Chondrocyte (in vitro differentiated cells): ENCODE measurements around the gene CRYBB2. TPM values are rescaled to one million over a fixed set of nuclear protein-coding genes. Genes with fewer than 3 reads are reported as not detected.
"Not testable (repeated sequence)": the region's sequence is repeated elsewhere in the genome, so short reads cannot be mapped to it uniquely, and the experiment has no call there.

Experiments used
- DNase-seq: peaks from one replicate; pipeline ENCODE4 v3.0.0; 2021; ENCODE audit warnings: mixed read lengths, low spot score
- H3K27ac Mint-ChIP-seq: one replicate; pipeline ENCODE4 v1.8.0; 2021; ENCODE audit warnings: mild to moderate bottlenecking, moderate library complexity, mixed read lengths; ENCODE audit not compliant: unreplicated experiment
- H3K27me3 Mint-ChIP-seq: 2 replicates; pipeline ENCODE4 v1.8.0; 2021; ENCODE audit warnings: low read depth, mixed read lengths
- H3K36me3 Mint-ChIP-seq: 2 replicates; pipeline ENCODE4 v1.8.0; 2021; ENCODE audit warnings: low read depth, mixed read lengths
- H3K4me1 Mint-ChIP-seq: 2 replicates; pipeline ENCODE4 v1.8.0; 2021; ENCODE audit warnings: low read depth, mild to moderate bottlenecking, mixed read lengths
- H3K4me3 Mint-ChIP-seq: one replicate; pipeline ENCODE4 v1.8.0; 2021; ENCODE audit warnings: mild to moderate bottlenecking, moderate library complexity, mixed read lengths; ENCODE audit not compliant: unreplicated experiment
- H3K9me3 Mint-ChIP-seq: 2 replicates; pipeline ENCODE4 v1.8.0; 2021; ENCODE audit warnings: low read depth, mixed read lengths
- total RNA-seq: library from RNA; stranded (reverse); gene quantifications from 3 replicates; pipeline ENCODE4 v1.2.1, GENCODE V29; 2021
- TF ChIP-seq, protein P1 (sequence below): fragments of 200-600 bp; sonication (generic); IDR thresholded peaks from 2 replicates; pipeline ENCODE4 v1.5.0; 2021; ENCODE audit warnings: antibody characterized with exemption, mild to moderate bottlenecking, moderate library complexity

The CRYBB2 gene
- total RNA-seq, 1 donor from 2014 or later: not detected

DNA sequence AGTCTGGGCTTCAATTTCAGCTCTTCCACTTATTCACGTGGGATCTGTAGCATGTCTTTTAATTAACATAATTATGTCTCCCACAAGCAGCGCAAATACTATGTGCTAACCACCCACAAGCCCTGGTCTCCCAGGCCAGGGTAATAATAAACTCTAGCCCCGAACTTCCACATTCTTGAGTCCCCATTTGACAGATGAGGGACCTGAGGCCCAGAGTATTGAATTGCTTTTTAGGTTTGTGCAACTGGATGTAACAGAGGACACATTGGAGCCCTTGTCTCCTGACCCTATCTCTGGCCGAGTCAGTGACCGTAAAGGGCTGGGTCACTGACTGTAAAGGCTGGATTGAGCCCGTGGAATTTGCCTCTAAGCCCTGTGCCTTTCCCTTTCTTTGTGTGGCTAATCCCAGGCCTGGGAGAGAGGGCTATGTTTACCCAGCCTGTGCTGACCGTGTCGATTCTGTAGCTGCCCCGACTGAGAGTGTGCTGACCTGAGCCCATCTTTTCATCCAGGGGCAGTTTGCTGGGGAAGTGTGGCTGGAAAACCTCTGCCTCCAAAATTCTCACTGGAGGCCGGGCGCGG is 3.9 kb downstream of the CRYBB2 start:
- H3K27me3 Mint-ChIP-seq: peaks cover 59% of the 10 kb centered on the region
- H3K9me3 Mint-ChIP-seq: no peaks in the 10 kb centered on the region
- no peak for DNase-seq
- H3K36me3 Mint-ChIP-seq: no peaks in the 10 kb centered on the region
- no peak overlapping the region for H3K4me3 Mint-ChIP-seq
- no peak overlapping the region for H3K27ac Mint-ChIP-seq
- no peaks in the 10 kb centered on the region for H3K4me1 Mint-ChIP-seq
- TF ChIP-seq, protein P1, sequence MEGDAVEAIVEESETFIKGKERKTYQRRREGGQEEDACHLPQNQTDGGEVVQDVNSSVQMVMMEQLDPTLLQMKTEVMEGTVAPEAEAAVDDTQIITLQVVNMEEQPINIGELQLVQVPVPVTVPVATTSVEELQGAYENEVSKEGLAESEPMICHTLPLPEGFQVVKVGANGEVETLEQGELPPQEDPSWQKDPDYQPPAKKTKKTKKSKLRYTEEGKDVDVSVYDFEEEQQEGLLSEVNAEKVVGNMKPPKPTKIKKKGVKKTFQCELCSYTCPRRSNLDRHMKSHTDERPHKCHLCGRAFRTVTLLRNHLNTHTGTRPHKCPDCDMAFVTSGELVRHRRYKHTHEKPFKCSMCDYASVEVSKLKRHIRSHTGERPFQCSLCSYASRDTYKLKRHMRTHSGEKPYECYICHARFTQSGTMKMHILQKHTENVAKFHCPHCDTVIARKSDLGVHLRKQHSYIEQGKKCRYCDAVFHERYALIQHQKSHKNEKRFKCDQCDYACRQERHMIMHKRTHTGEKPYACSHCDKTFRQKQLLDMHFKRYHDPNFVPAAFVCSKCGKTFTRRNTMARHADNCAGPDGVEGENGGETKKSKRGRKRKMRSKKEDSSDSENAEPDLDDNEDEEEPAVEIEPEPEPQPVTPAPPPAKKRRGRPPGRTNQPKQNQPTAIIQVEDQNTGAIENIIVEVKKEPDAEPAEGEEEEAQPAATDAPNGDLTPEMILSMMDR: no peak

DNA sequence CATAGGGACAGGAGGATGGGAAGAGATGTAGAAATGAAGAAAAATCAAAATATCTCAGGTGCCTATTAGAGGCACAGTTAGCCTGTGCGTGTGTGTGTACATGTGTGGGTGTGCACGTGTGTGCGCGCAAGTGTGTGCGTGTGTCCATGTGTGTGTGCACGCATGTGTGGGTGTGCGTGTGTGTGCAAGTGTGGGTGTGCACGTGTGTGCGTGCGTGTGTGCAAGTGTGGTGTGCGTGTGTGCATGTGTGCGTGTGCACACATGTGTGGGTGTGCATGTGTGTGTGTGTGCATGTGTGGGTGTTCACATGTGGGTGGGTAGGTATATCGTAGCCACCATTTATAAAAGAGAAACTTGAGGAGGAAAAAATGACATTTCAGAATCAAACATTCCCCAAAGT is 9.4 kb downstream of the CRYBB2 start:
- no peaks in the 10 kb centered on the region for H3K4me1 Mint-ChIP-seq
- H3K27me3 Mint-ChIP-seq: peaks cover 36% of the 10 kb centered on the region
- H3K27ac Mint-ChIP-seq: no peak overlapping the region
- H3K36me3 Mint-ChIP-seq: peaks cover 2% of the 10 kb centered on the region
- TF ChIP-seq, protein P1: no peak
- no peaks in the 10 kb centered on the region for H3K9me3 Mint-ChIP-seq
- no peak for DNase-seq
- H3K4me3 Mint-ChIP-seq: no peak overlapping the region

DNA sequence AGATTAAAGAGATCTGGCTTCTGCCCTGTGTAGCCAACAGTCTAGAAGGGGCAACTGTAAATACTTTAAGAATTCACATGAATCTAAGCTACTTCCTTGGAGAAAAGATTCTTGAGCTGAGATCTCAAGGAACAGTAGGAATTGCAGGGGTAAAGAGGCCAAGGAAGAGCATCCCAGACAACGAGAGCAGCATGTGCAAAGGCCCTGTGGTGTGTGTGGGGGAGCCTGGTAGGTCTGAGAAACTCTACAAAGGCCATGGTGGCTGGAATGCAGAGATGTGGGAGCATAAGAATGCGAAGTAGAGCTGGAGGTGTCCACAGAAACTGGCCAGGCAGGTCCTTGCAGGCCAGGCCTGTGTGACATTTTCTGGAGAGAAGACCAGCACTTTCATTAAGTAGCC is 11.3 kb downstream of the CRYBB2 start:
- not testable (repeated sequence) for H3K36me3 Mint-ChIP-seq, DNase-seq, H3K27ac Mint-ChIP-seq, H3K4me1 Mint-ChIP-seq, H3K9me3 Mint-ChIP-seq, H3K4me3 Mint-ChIP-seq
- H3K27me3 Mint-ChIP-seq: peaks cover 36% of the 10 kb centered on the region

DNA sequence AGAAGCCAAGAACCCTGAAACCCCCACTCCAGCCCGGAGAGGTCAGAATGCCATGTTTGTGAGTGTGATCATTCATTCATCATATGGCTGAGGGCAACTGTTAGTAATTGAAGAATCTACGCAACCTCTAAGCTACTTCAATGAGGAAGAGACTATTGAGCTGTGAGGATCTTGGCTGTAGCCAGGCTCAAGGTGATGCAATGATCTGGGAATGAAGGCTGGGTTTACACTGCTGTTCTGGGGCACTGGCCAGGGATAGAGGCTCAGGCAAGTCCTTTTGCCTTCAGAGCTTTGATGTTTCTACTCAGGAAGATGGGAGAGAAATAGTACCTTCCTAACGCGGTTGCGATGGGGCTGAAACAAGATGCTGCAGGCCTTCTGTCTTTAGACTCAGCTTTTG is 12.9 kb downstream of the CRYBB2 start:
- no peak overlapping the region for H3K4me3 Mint-ChIP-seq
- H3K36me3 Mint-ChIP-seq: peaks cover 2% of the 10 kb centered on the region
- no peak for DNase-seq
- no peak overlapping the region for H3K27ac Mint-ChIP-seq
- TF ChIP-seq, protein P1: no peak
- H3K27me3 Mint-ChIP-seq: peaks cover 30% of the 10 kb centered on the region
- H3K4me1 Mint-ChIP-seq: peaks cover 6% of the 10 kb centered on the region
- no peaks in the 10 kb centered on the region for H3K9me3 Mint-ChIP-seq

DNA sequence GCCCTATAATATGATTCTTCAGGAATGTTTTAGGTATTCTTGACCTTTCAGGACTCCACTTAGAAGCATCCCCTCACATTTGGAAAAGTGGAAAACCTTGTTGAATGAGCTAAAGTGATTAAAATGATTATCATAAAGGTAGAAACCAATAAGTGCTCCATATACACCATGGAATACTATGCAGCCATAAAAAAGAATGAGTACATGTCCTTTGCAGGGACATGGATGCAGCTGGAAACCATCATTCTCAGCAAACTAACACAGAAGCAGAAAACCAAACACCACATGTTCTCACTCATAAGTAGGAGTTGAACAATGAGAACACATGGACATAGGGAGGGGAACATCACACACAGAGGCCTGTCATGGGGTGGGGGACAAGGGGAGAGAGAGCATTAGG is 14.3 kb downstream of the CRYBB2 start:
- H3K36me3 Mint-ChIP-seq, H3K4me3 Mint-ChIP-seq, H3K4me1 Mint-ChIP-seq, DNase-seq, H3K9me3 Mint-ChIP-seq, H3K27ac Mint-ChIP-seq: not testable (repeated sequence)
- H3K27me3 Mint-ChIP-seq: peaks cover 36% of the 10 kb centered on the region

DNA sequence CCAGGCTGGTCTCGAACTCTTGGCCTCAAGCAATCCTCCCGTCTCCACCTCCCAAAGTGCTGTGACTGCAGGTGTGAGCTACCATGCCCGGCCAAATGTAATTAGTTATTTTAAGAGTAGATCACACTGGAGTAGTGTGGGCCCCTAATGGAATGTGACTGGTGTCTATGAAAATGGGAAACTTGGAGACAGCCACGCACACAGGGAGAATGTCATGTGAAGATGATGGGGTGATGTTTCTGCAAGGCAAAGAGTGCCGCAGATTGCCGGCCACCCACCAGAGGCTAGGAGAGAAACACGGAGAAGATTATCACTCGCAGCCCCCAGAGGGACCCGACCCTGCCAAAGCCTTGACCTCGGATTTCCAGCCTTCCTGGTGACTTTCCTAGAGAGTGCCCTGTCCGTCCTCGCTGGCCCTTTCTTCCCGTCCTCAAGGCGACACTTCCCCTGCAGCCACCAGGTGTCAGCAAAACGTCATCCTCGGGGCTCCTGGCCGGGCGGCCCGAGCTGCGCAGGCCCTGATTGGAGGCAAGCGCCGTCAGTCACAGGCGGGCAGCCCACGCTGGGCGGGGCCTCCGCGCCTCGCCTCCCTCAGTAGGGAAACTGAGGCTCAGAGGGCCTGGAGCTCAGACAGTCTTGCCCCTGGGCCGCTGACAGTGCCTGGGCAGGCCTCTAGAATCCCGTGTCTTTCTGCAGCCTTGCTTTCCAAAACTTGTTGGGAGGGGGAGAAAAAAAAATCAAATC is 16.3 kb downstream of the CRYBB2 start:
- Mint-ChIP-seq H3K9me3 (no peaks in the 10 kb centered on the region), H3K36me3 (no peaks in the 10 kb centered on the region), H3K27ac (no peak overlapping the region), H3K4me1 (peaks cover 6% of the 10 kb centered on the region), H3K27me3 (peaks cover 41% of the 10 kb centered on the region), H3K4me3 (peak overlapping the region; percentile 33)
- peak; percentile 92 for DNase-seq
- TF ChIP-seq, protein P1: peak; percentile 83
